Caco-2 (cell line): ENCODE results near the gene CLK1. TPM values are rescaled to one million over a fixed set of nuclear protein-coding genes. Genes with fewer than 3 reads are reported as not detected.

Source experiments
- BruUV-seq: library from RNA; stranded (reverse); fragments of 400-500 nt; replicated peaks from 2 replicates; lab custom pipeline; 2021; lab: Mats Ljungman, UMichigan
- CTCF ChIA-PET: fragments of 300-600 bp; sonication (Branson Sonifier 250); formaldehyde crosslinking; loops from one replicate; lab custom pipeline; 2022; ENCODE audit warnings: antibody characterized with exemption; lab: Charles Lee
- POLR2A ChIA-PET: fragments of 300-600 bp; sonication (Branson Sonifier 250); formaldehyde crosslinking; loops from one replicate; lab custom pipeline; 2022; ENCODE audit warnings: antibody characterized with exemption; lab: Charles Lee
- DNase-seq, 2 experiments: peaks; one replicate each; pipeline versions ENCODE4 v3.0.0 to v3.0.0-alpha.2; 2020 to 2022
- H3K27me3 ChIP-seq: replicated peaks from 2 replicates; pipeline ENCODE4 v1.6.0; 2011; ENCODE audit warnings: low read length; ENCODE audit not compliant: control insufficient read depth, insufficient read depth
- H3K36me3 ChIP-seq: 2 replicates; pipeline ENCODE4 v1.5.1; 2011; ENCODE audit warnings: low read length; ENCODE audit not compliant: control insufficient read depth, insufficient read depth
- H3K4me1 ChIP-seq: fragments of 250-450 bp; sonication (Bioruptor Pico); 2 replicates; pipeline ENCODE4 v1.5.1; 2020; ENCODE audit warnings: mild to moderate bottlenecking
- H3K4me3 ChIP-seq: 2 replicates; pipeline ENCODE4 v1.5.1; 2011; ENCODE audit warnings: low read depth, mild to moderate bottlenecking, control low read depth, low read length
- H3K9me3 ChIP-seq: fragments of 250-450 bp; sonication (Bioruptor Pico); 2 replicates; pipeline ENCODE4 v1.5.1; 2020; ENCODE audit warnings: mild to moderate bottlenecking, moderate library complexity
- H3K27ac Mint-ChIP-seq: one replicate; pipeline ENCODE4 v1.8.0; 2022; ENCODE audit warnings: mixed read lengths; ENCODE audit not compliant: unreplicated experiment
- H3K27me3 Mint-ChIP-seq: one replicate; pipeline ENCODE4 v1.8.0; 2022; ENCODE audit warnings: mixed read lengths; ENCODE audit not compliant: insufficient read depth, unreplicated experiment
- H3K36me3 Mint-ChIP-seq: one replicate; pipeline ENCODE4 v1.8.0; 2022; ENCODE audit warnings: mild to moderate bottlenecking, mixed read lengths; ENCODE audit not compliant: insufficient read depth, unreplicated experiment
- H3K4me1 Mint-ChIP-seq: one replicate; pipeline ENCODE4 v1.8.0; 2022; ENCODE audit warnings: low read depth, mixed read lengths; ENCODE audit not compliant: unreplicated experiment
- H3K4me3 Mint-ChIP-seq: one replicate; pipeline ENCODE4 v1.8.0; 2022; ENCODE audit warnings: mild to moderate bottlenecking, moderate library complexity, mixed read lengths; ENCODE audit not compliant: unreplicated experiment
- H3K9me3 Mint-ChIP-seq: one replicate; pipeline ENCODE4 v1.8.0; 2022; ENCODE audit warnings: mixed read lengths; ENCODE audit not compliant: unreplicated experiment
- intact Hi-C: fragments of 100-400 bp; cut with micrococcal nuclease; formaldehyde crosslinking; loops from one replicate; pipeline ENCODE4 v1.10.0; 2022; ENCODE audit not compliant: unreplicated experiment
- total RNA-seq: library from RNA; stranded (reverse); gene quantifications from 2 replicates; pipeline ENCODE4 v1.2.3, GENCODE V29; 2022
- TF ChIP-seq, protein P1 (sequence below), 2 experiments: fragments of 200-600 bp in 1 of 2; IDR thresholded peaks; 1 replicate in 1 of 2; 2 replicates in 1 of 2; pipeline versions ENCODE4 v1.5.1 to v1.8.0; 2011 to 2022; ENCODE audit warnings: antibody characterized with exemption in 1 of 2, control low read depth in 1 of 2, inconsistent platforms in 1 of 2, low read depth in 1 of 2, low read length in 1 of 2, mild to moderate bottlenecking in 1 of 2, moderate library complexity in 1 of 2; ENCODE audit not compliant: insufficient read depth in 1 of 2, severe bottlenecking in 1 of 2, unreplicated experiment in 1 of 2

The CLK1 gene
- total RNA-seq, 1 experiment from 2014 or later, result 68.0 TPM

DNA sequence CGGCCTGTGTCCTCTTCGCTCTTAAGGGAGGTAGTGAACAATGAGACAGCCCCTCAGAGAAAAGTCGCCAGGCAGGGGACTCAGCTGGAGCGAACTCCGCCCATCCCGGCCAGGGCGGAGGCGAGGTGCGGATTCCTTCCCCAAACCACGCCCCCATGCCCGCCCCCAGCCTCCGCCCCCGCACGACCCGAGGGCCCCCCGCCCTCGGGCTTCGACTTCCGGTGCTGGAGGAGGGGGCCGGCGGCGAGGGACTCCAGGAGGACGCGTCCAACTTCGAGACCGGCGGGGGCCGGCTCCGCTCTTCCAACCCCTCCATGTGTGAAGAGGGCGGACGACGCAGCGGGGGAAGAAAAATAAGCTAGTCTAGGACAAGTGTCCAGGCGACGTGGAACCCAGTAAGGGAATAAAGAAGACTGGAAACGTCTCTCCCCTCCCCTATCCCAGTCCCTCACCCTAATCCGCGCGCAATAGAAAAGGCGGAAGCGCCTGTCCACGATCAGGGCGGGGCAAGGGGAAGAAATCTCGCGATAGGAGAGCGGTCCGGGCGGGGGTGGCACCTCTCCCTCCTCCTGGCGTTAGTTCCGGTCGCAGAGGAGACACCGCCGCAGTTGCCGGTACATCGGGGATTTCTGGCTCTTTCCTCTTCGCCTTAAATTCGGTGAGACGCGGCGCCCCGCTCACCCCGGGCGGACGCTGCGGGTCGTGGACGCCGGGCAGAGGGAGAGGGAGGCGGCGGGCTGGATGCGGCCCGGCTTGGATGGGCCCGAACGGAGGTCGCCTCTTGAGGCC is 52.9 kb downstream of the CLK1 start, which contains the start of gene BZW1:
TSS of gene BZW1 (plus strand) at position 578 of the 789 bp plus-strand sequence. CDS start 1,308 bp downstream, outside the sequence.
- TF ChIP-seq, protein P1, sequence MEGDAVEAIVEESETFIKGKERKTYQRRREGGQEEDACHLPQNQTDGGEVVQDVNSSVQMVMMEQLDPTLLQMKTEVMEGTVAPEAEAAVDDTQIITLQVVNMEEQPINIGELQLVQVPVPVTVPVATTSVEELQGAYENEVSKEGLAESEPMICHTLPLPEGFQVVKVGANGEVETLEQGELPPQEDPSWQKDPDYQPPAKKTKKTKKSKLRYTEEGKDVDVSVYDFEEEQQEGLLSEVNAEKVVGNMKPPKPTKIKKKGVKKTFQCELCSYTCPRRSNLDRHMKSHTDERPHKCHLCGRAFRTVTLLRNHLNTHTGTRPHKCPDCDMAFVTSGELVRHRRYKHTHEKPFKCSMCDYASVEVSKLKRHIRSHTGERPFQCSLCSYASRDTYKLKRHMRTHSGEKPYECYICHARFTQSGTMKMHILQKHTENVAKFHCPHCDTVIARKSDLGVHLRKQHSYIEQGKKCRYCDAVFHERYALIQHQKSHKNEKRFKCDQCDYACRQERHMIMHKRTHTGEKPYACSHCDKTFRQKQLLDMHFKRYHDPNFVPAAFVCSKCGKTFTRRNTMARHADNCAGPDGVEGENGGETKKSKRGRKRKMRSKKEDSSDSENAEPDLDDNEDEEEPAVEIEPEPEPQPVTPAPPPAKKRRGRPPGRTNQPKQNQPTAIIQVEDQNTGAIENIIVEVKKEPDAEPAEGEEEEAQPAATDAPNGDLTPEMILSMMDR (IDR thresholded peaks at IDR 0.05; ENCODE audit: insufficient read depth in 1 of 2, low read depth in 1 of 2, low read length in 1 of 2, severe bottlenecking in 1 of 2, unreplicated experiment in 1 of 2), result no peak
- Mint-ChIP-seq H3K27me3 (no peaks in the 10 kb centered on the region), H3K4me3 (peak within 1 kb of the TSS; percentile 89), H3K4me1 (peaks cover 16% of the 10 kb centered on the region), H3K36me3 (peaks cover 49% of the 10 kb centered on the region), H3K27ac (peak within 1 kb of the TSS; percentile 98), H3K9me3 (no peaks in the 10 kb centered on the region)
- BruUV-seq, result no TSS peak
- no peaks in the 10 kb centered on the region for H3K27me3 ChIP-seq
- ChIA-PET POLR2A (interaction anchor here (0.5 to 1.4 kb wide), 2 partner anchors 63 to 287 kb away, joined by 7 to 8 read pairs; no protein-coding TSS in a partner anchor), CTCF (interaction anchor here (1.0 to 1.4 kb wide), 3 partner anchors 64 to 80 kb away, joined by 3 to 5 read pairs (median 4); no protein-coding TSS in a partner anchor)
- H3K36me3 ChIP-seq, result peaks cover 3% of the 10 kb centered on the region; the same call in 1 of the 2 replicates
- peak; percentile 97 to 98 for DNase-seq
- no peaks in the 10 kb centered on the region for H3K9me3 ChIP-seq
- peaks cover 22% of the 10 kb centered on the region for H3K4me1 ChIP-seq
- intact Hi-C loops, result loop anchor here (1.0 to 10.0 kb wide), 7 partner anchors 53 to 237 kb away; partner anchors contain the start of genes CLK1, NIF3L1 and PPIL3
- peak within 1 kb of the TSS; percentile 99 for H3K4me3 ChIP-seq

DNA sequence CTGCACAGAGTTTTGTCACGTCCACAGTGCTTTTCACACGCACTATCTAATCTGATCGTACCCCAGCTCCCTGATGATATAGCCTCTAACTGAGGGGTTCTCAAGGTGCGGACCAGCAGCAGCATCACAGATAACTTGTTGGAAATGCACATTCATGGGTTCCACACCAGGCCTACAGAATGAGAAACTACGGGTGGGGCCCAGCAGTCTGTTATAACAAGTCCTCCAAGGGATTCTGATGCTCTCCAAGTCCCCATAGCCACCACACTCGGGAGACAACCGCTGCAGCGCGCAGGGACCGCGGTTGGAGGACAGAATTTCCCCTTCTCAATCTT is 53.5 kb downstream of the CLK1 start:
- H3K4me3 ChIP-seq, result peak overlapping the region; percentile 45
- peaks cover 16% of the 10 kb centered on the region for H3K4me1 Mint-ChIP-seq
- ChIA-PET CTCF (interaction anchor here (1.0 to 1.4 kb wide), 3 partner anchors 63 to 80 kb away, joined by 3 to 5 read pairs (median 4); no protein-coding TSS in a partner anchor), POLR2A (interaction anchor here (1.4 kb wide), 1 partner anchor 63 kb away, joined by 7 read pairs; no protein-coding TSS in a partner anchor)
- TF ChIP-seq, protein P1 (IDR thresholded peaks at IDR 0.05; ENCODE audit: insufficient read depth in 1 of 2, low read depth in 1 of 2, low read length in 1 of 2, severe bottlenecking in 1 of 2, unreplicated experiment in 1 of 2), result no peak
- no peaks in the 10 kb centered on the region for H3K27me3 Mint-ChIP-seq
- TSS peak; percentile 79 for BruUV-seq
- peak overlapping the region; percentile 98 for H3K27ac Mint-ChIP-seq
- peaks cover 22% of the 10 kb centered on the region for H3K4me1 ChIP-seq
- H3K36me3 ChIP-seq, result 0 out of 2 replicates have a peak, but pooled peaks cover 3% of the 10 kb centered on the region
- intact Hi-C loops, result loop anchor here (1.0 to 10.0 kb wide), 5 partner anchors 54 to 236 kb away; partner anchors contain the start of genes CLK1, NIF3L1 and PPIL3
- no peaks in the 10 kb centered on the region for H3K9me3 ChIP-seq
- peak overlapping the region; percentile 89 for H3K4me3 Mint-ChIP-seq
- DNase-seq, result no peak
- H3K27me3 ChIP-seq, result no peaks in the 10 kb centered on the region
- H3K36me3 Mint-ChIP-seq, result peaks cover 44% of the 10 kb centered on the region
- no peaks in the 10 kb centered on the region for H3K9me3 Mint-ChIP-seq
